Activated CD4-positive, alpha-beta memory T cell treated with anti-CD3 and anti-CD28 coated beads for 36 hours (primary cell): Measurements from ENCODE around the gene ZNF775. TPM values are rescaled to one million over a fixed set of nuclear protein-coding genes. Genes with fewer than 3 reads are reported as not detected.

Experiments used
- CTCF ChIA-PET: fragments of 350-600 bp; sonication (Branson Sonifier 250); formaldehyde crosslinking; loops from one replicate; lab custom pipeline; 2021; ENCODE audit warnings: antibody characterized with exemption, inconsistent platforms; lab: Charles Lee
- POLR2A ChIA-PET: fragments of 350-600 bp; sonication (Branson Sonifier 250); formaldehyde crosslinking; loops from one replicate; lab custom pipeline; 2021; ENCODE audit warnings: antibody characterized with exemption; lab: Charles Lee
- DNase-seq: peaks from one replicate; pipeline ENCODE4 v3.0.0-alpha.2; 2020
- H3K27ac Mint-ChIP-seq: one replicate; pipeline ENCODE4 v1.8.0; 2021; ENCODE audit warnings: mixed read lengths
- H3K27me3 Mint-ChIP-seq: one replicate; pipeline ENCODE4 v1.8.0; 2021; ENCODE audit warnings: mixed read lengths
- H3K36me3 Mint-ChIP-seq: one replicate; pipeline ENCODE4 v1.8.0; 2021; ENCODE audit warnings: mixed read lengths
- H3K4me1 Mint-ChIP-seq: one replicate; pipeline ENCODE4 v1.8.0; 2021; ENCODE audit warnings: low read depth, mixed read lengths
- H3K4me3 Mint-ChIP-seq: one replicate; pipeline ENCODE4 v1.8.0; 2021; ENCODE audit warnings: mild to moderate bottlenecking, mixed read lengths
- H3K9me3 Mint-ChIP-seq: one replicate; pipeline ENCODE4 v1.8.0; 2021; ENCODE audit warnings: mixed read lengths
- intact Hi-C: fragments of 100-400 bp; cut with micrococcal nuclease; formaldehyde crosslinking; loops from one replicate; pipeline ENCODE4 v1.15.1; 2023
- total RNA-seq, 2 experiments: library from RNA; stranded (reverse); gene quantifications; one replicate each; pipeline ENCODE4 v1.2.3, GENCODE V29; 2021

Gene ZNF775
- total RNA-seq, 2 experiments from 2014 or later, result 6.0 to 6.8 TPM

GRCh38 chr7:150355666-150356059 lies 23.5 kb upstream of the ZNF775 start:
- no peaks in the 10 kb centered on the region for H3K9me3 Mint-ChIP-seq
- CTCF ChIA-PET, result interaction anchor here (0.9 to 2.8 kb wide), 12 partner anchors 10 to 401 kb away, joined by 3 to 19 read pairs (median 4); no protein-coding TSS in a partner anchor
- DNase-seq, result no peak
- POLR2A ChIA-PET, result no interaction called here
- peaks cover 36% of the 10 kb centered on the region for H3K4me1 Mint-ChIP-seq
- intact Hi-C loops, result loop anchor here (1.0 to 2.0 kb wide), 3 partner anchors 21 to 401 kb away; a partner anchor contains a TSS
- H3K27ac Mint-ChIP-seq, result no peak overlapping the region
- H3K36me3 Mint-ChIP-seq, result no peaks in the 10 kb centered on the region
- no peak overlapping the region for H3K4me3 Mint-ChIP-seq
- no peaks in the 10 kb centered on the region for H3K27me3 Mint-ChIP-seq

GRCh38 chr7:150356265-150356897 lies 22.7 kb upstream of the ZNF775 start:
- no peak for DNase-seq
- Mint-ChIP-seq H3K27ac (peak overlapping the region; percentile 33), H3K36me3 (no peaks in the 10 kb centered on the region), H3K9me3 (no peaks in the 10 kb centered on the region), H3K27me3 (no peaks in the 10 kb centered on the region), H3K4me3 (no peak overlapping the region), H3K4me1 (peaks cover 36% of the 10 kb centered on the region)
- intact Hi-C loops, result loop anchor here (1.0 to 2.0 kb wide), 3 partner anchors 20 to 400 kb away; a partner anchor contains a TSS
- POLR2A ChIA-PET, result no interaction called here
- CTCF ChIA-PET, result interaction anchor here (0.6 to 2.8 kb wide), 14 partner anchors 11 to 65 kb away, joined by 3 to 19 read pairs (median 4); partner anchors contain the start of gene REPIN1

GRCh38 chr7:150357270-150357669 lies 21.9 kb upstream of the ZNF775 start:
- Mint-ChIP-seq H3K27me3 (no peaks in the 10 kb centered on the region), H3K4me1 (peaks cover 36% of the 10 kb centered on the region), H3K4me3 (peak overlapping the region; percentile 62), H3K36me3 (no peaks in the 10 kb centered on the region), H3K27ac (peak overlapping the region; percentile 86), H3K9me3 (no peaks in the 10 kb centered on the region)
- ChIA-PET POLR2A (interaction anchor here (1.4 kb wide), 1 partner anchor 77 kb away, joined by 3 read pairs; no protein-coding TSS in a partner anchor), CTCF (interaction anchor here (0.8 to 2.8 kb wide), 8 partner anchors 11 to 65 kb away, joined by 3 to 19 read pairs (median 5); partner anchors contain the start of gene REPIN1)
- peak; percentile 82 for DNase-seq
- intact Hi-C loops, result loop anchor here (1.0 to 2.0 kb wide), 5 partner anchors 12 to 400 kb away; no protein-coding TSS in a partner anchor

- intact Hi-C loops, result loop anchor here (1.0 to 2.0 kb wide), 5 partner anchors 11 to 399 kb away; no protein-coding TSS in a partner anchor
- ChIA-PET POLR2A (interaction anchor here (0.6 to 1.4 kb wide), 4 partner anchors 10 to 662 kb away, joined by 3 to 6 read pairs (median 5); no protein-coding TSS in a partner anchor), CTCF (interaction anchor here (0.8 to 1.9 kb wide), 4 partner anchors 32 to 64 kb away, joined by 3 to 10 read pairs (median 5); a partner anchor contains a TSS)
- no peak for DNase-seq
- H3K4me1 Mint-ChIP-seq, result peaks cover 36% of the 10 kb centered on the region
- H3K9me3 Mint-ChIP-seq, result no peaks in the 10 kb centered on the region
- H3K4me3 Mint-ChIP-seq, result peak overlapping the region; percentile 62
- no peaks in the 10 kb centered on the region for H3K36me3 Mint-ChIP-seq
- H3K27me3 Mint-ChIP-seq, result no peaks in the 10 kb centered on the region
- H3K27ac Mint-ChIP-seq, result peak overlapping the region; percentile 86
Measured at GRCh38 chr7:150357771-150358427, 21.2 kb upstream of the ZNF775 start.

GRCh38 chr7:150358433-150358832 lies 20.7 kb upstream of the ZNF775 start:
- Mint-ChIP-seq H3K27me3 (no peaks in the 10 kb centered on the region), H3K4me3 (no peak overlapping the region), H3K4me1 (peaks cover 36% of the 10 kb centered on the region), H3K27ac (no peak overlapping the region), H3K9me3 (no peaks in the 10 kb centered on the region), H3K36me3 (no peaks in the 10 kb centered on the region)
- POLR2A ChIA-PET, result interaction anchor here (0.6 to 1.4 kb wide), 5 partner anchors 10 to 809 kb away, joined by 3 to 6 read pairs (median 4); no protein-coding TSS in a partner anchor
- intact Hi-C loops, result no loop called here
- CTCF ChIA-PET, result interaction anchor here (1.9 kb wide), 1 partner anchor 48 kb away, joined by 10 read pairs; a partner anchor contains a TSS
- no peak for DNase-seq

- Mint-ChIP-seq H3K4me1 (peaks cover 38% of the 10 kb centered on the region), H3K36me3 (no peaks in the 10 kb centered on the region), H3K4me3 (no peak overlapping the region), H3K27ac (no peak overlapping the region), H3K9me3 (no peaks in the 10 kb centered on the region), H3K27me3 (no peaks in the 10 kb centered on the region)
- CTCF ChIA-PET, result no interaction called here
- intact Hi-C loops, result no loop called here
- POLR2A ChIA-PET, result interaction anchor here (0.6 to 0.7 kb wide), 3 partner anchors 45 to 809 kb away, joined by 3 to 6 read pairs (median 6); no protein-coding TSS in a partner anchor
- DNase-seq, result no peak
Measured at GRCh38 chr7:150358988-150359621, 20.0 kb upstream of the ZNF775 start.

- ChIA-PET CTCF (no interaction called here), POLR2A (no interaction called here)
- intact Hi-C loops, result no loop called here
- Mint-ChIP-seq H3K27me3 (no peaks in the 10 kb centered on the region), H3K4me3 (no peak overlapping the region), H3K9me3 (no peaks in the 10 kb centered on the region), H3K36me3 (no peaks in the 10 kb centered on the region), H3K4me1 (peaks cover 41% of the 10 kb centered on the region), H3K27ac (peak overlapping the region; percentile 28)
- no peak for DNase-seq
Measured at GRCh38 chr7:150359622-150360362, 19.3 kb upstream of the ZNF775 start.

- H3K4me3 Mint-ChIP-seq, result no peak overlapping the region
- no peaks in the 10 kb centered on the region for H3K36me3 Mint-ChIP-seq
- ChIA-PET CTCF (interaction anchor here (1.3 kb wide), 1 partner anchor 61 kb away, joined by 4 read pairs; no protein-coding TSS in a partner anchor), POLR2A (no interaction called here)
- no peaks in the 10 kb centered on the region for H3K9me3 Mint-ChIP-seq
- no peaks in the 10 kb centered on the region for H3K27me3 Mint-ChIP-seq
- intact Hi-C loops, result no loop called here
- H3K4me1 Mint-ChIP-seq, result peaks cover 41% of the 10 kb centered on the region
- DNase-seq, result no peak
- H3K27ac Mint-ChIP-seq, result peak overlapping the region; percentile 28
Measured at GRCh38 chr7:150360363-150361058, 18.6 kb upstream of the ZNF775 start.

- no peak for DNase-seq
- POLR2A ChIA-PET, result no interaction called here
- CTCF ChIA-PET, result interaction anchor here (1.3 kb wide), 1 partner anchor 60 kb away, joined by 4 read pairs; no protein-coding TSS in a partner anchor
- H3K27ac Mint-ChIP-seq, result no peak overlapping the region
- no peaks in the 10 kb centered on the region for H3K27me3 Mint-ChIP-seq
- intact Hi-C loops, result no loop called here
- no peaks in the 10 kb centered on the region for H3K9me3 Mint-ChIP-seq
- no peak overlapping the region for H3K4me3 Mint-ChIP-seq
- no peaks in the 10 kb centered on the region for H3K36me3 Mint-ChIP-seq
- H3K4me1 Mint-ChIP-seq, result peaks cover 32% of the 10 kb centered on the region
Measured at GRCh38 chr7:150361402-150361801, 17.7 kb upstream of the ZNF775 start.

GRCh38 chr7:150361807-150362621 lies 17.1 kb upstream of the ZNF775 start:
- POLR2A ChIA-PET, result no interaction called here

More at GRCh38 chr7:150361807-150362621, 17.1 kb upstream of the ZNF775 start:
- DNase-seq, result no peak
- H3K4me3 Mint-ChIP-seq, result no peak overlapping the region
- no peaks in the 10 kb centered on the region for H3K9me3 Mint-ChIP-seq
- peaks cover 28% of the 10 kb centered on the region for H3K4me1 Mint-ChIP-seq
- no peaks in the 10 kb centered on the region for H3K27me3 Mint-ChIP-seq
- no peak overlapping the region for H3K27ac Mint-ChIP-seq
- intact Hi-C loops, result no loop called here
- H3K36me3 Mint-ChIP-seq, result no peaks in the 10 kb centered on the region
- CTCF ChIA-PET, result no interaction called here
